ENCODE data around the gene ESCO1.
"Not testable (repeated sequence)": the region's sequence is repeated elsewhere in the genome, so short reads cannot be mapped to it uniquely, and the experiment has no call there.

ESCO1 gene

GRCh38 chr18:21600526-21601410 lies at the start of gene ESCO1:
ESCO1 (minus strand) TSS chr18:21600704; CDS start chr18:21574843, 25,861 bp downstream.
- peaks cover 8% of the 10 kb centered on the region for H3K36me3 Mint-ChIP-seq
- DNase-seq, result peak; percentile 96
- peak within 1 kb of the TSS; percentile 88 for H3K4me3 Mint-ChIP-seq
- H3K27me3 Mint-ChIP-seq, result peaks cover 9% of the 10 kb centered on the region
- H3K27ac Mint-ChIP-seq, result peak within 1 kb of the TSS; percentile 100
- CTCF ChIA-PET, result interaction anchor here (0.6 to 3.1 kb wide), 15 partner anchors 10 to 488 kb away, joined by 3 to 63 read pairs (median 3); partner anchors contain the start of genes ABHD3 and SNRPD1
- H3K4me1 Mint-ChIP-seq, result peaks cover 37% of the 10 kb centered on the region
- no peaks in the 10 kb centered on the region for H3K9me3 Mint-ChIP-seq

GRCh38 chr18:21640375-21640774 lies 39.9 kb upstream of the ESCO1 start:
- H3K4me1 Mint-ChIP-seq, DNase-seq, CTCF ChIA-PET, H3K27ac Mint-ChIP-seq, H3K9me3 Mint-ChIP-seq, H3K27me3 Mint-ChIP-seq, H3K4me3 Mint-ChIP-seq, H3K36me3 Mint-ChIP-seq: not testable (repeated sequence)

GRCh38 chr18:21638822-21639221 lies 38.3 kb upstream of the ESCO1 start:
- no peaks in the 10 kb centered on the region for H3K9me3 Mint-ChIP-seq
- peaks cover 14% of the 10 kb centered on the region for H3K36me3 Mint-ChIP-seq
- no peaks in the 10 kb centered on the region for H3K4me1 Mint-ChIP-seq
- CTCF ChIA-PET, result interaction anchor here (1.4 kb wide), 1 partner anchor 26 kb away, joined by 4 read pairs; no protein-coding TSS in a partner anchor
- H3K4me3 Mint-ChIP-seq, result no peak overlapping the region
- no peaks in the 10 kb centered on the region for H3K27me3 Mint-ChIP-seq
- no peak overlapping the region for H3K27ac Mint-ChIP-seq
- no peak for DNase-seq

- CTCF ChIA-PET, result no interaction called here
- Mint-ChIP-seq H3K9me3 (no peaks in the 10 kb centered on the region), H3K27me3 (no peaks in the 10 kb centered on the region), H3K36me3 (peaks cover 21% of the 10 kb centered on the region), H3K4me3 (no peak overlapping the region), H3K27ac (no peak overlapping the region), H3K4me1 (no peaks in the 10 kb centered on the region)
- DNase-seq, result no peak
Measured at GRCh38 chr18:21636769-21637168, 36.3 kb upstream of the ESCO1 start.

GRCh38 chr18:21634588-21635199 lies 34.2 kb upstream of the ESCO1 start:
- no peaks in the 10 kb centered on the region for H3K27me3 Mint-ChIP-seq
- CTCF ChIA-PET, result interaction anchor here (1.0 kb wide), 1 partner anchor 10 kb away, joined by 3 read pairs; no protein-coding TSS in a partner anchor
- H3K9me3 Mint-ChIP-seq, result no peaks in the 10 kb centered on the region
- DNase-seq, result no peak
- peaks cover 33% of the 10 kb centered on the region for H3K36me3 Mint-ChIP-seq
- H3K4me3 Mint-ChIP-seq, result no peak overlapping the region
- no peak overlapping the region for H3K27ac Mint-ChIP-seq
- H3K4me1 Mint-ChIP-seq, result no peaks in the 10 kb centered on the region

GRCh38 chr18:21632393-21632792 lies 31.9 kb upstream of the ESCO1 start:
- DNase-seq, result no peak
- peaks cover 49% of the 10 kb centered on the region for H3K36me3 Mint-ChIP-seq
- CTCF ChIA-PET, result no interaction called here
- peak overlapping the region; percentile 37 for H3K27ac Mint-ChIP-seq
- H3K9me3 Mint-ChIP-seq, result no peaks in the 10 kb centered on the region
- no peaks in the 10 kb centered on the region for H3K27me3 Mint-ChIP-seq
- H3K4me3 Mint-ChIP-seq, result no peak overlapping the region
- peaks cover 17% of the 10 kb centered on the region for H3K4me1 Mint-ChIP-seq

GRCh38 chr18:21629089-21629832 lies 28.8 kb upstream of the ESCO1 start:
- no peak overlapping the region for H3K4me3 Mint-ChIP-seq
- no peak for DNase-seq
- H3K27me3 Mint-ChIP-seq, result no peaks in the 10 kb centered on the region
- peak overlapping the region; percentile 0 for H3K27ac Mint-ChIP-seq
- peaks cover 18% of the 10 kb centered on the region for H3K4me1 Mint-ChIP-seq
- H3K9me3 Mint-ChIP-seq, result no peaks in the 10 kb centered on the region
- CTCF ChIA-PET, result interaction anchor here (1.0 kb wide), 2 partner anchors 24 to 28 kb away, joined by 3 read pairs; partner anchors contain the start of gene ESCO1
- peaks cover 50% of the 10 kb centered on the region for H3K36me3 Mint-ChIP-seq

- H3K27ac Mint-ChIP-seq, DNase-seq, CTCF ChIA-PET, H3K9me3 Mint-ChIP-seq, H3K4me3 Mint-ChIP-seq, H3K27me3 Mint-ChIP-seq: not testable (repeated sequence)
- Mint-ChIP-seq H3K4me1 (peaks cover 20% of the 10 kb centered on the region), H3K36me3 (peaks cover 33% of the 10 kb centered on the region)
Measured at GRCh38 chr18:21621640-21622039, 21.1 kb upstream of the ESCO1 start.

GRCh38 chr18:21612125-21613039 lies 11.9 kb upstream of the ESCO1 start, which contains the start of gene SNRPD1:
SNRPD1 (plus strand) TSS chr18:21612314; CDS start chr18:21612430, 116 bp downstream.
- H3K9me3 Mint-ChIP-seq, result peaks cover 2% of the 10 kb centered on the region
- H3K27me3 Mint-ChIP-seq, result no peaks in the 10 kb centered on the region
- H3K36me3 Mint-ChIP-seq, result peaks cover 31% of the 10 kb centered on the region
- DNase-seq, result peak; percentile 89
- CTCF ChIA-PET, result interaction anchor here (0.8 to 5.3 kb wide), 6 partner anchors 12 to 238 kb away, joined by 3 to 63 read pairs (median 4); partner anchors contain the start of gene ESCO1
- H3K4me1 Mint-ChIP-seq, result peaks cover 50% of the 10 kb centered on the region
- H3K27ac Mint-ChIP-seq, result peak within 1 kb of the TSS; percentile 99
- peak within 1 kb of the TSS; percentile 100 for H3K4me3 Mint-ChIP-seq

GRCh38 chr18:21611401-21612124 lies 11.1 kb upstream of the ESCO1 start:
- peak overlapping the region; percentile 100 for H3K4me3 Mint-ChIP-seq

GRCh38 chr18:21605213-21605612 lies 4.7 kb upstream of the ESCO1 start:
- Mint-ChIP-seq H3K9me3 (no peaks in the 10 kb centered on the region), H3K4me1 (peaks cover 14% of the 10 kb centered on the region), H3K27me3 (peaks cover 11% of the 10 kb centered on the region), H3K36me3 (peaks cover 4% of the 10 kb centered on the region), H3K4me3 (no peak overlapping the region), H3K27ac (no peak overlapping the region)
- CTCF ChIA-PET, result interaction anchor here (1.4 kb wide), 1 partner anchor 24 kb away, joined by 3 read pairs; no protein-coding TSS in a partner anchor
- no peak for DNase-seq

More at GRCh38 chr18:21611401-21612124, 11.1 kb upstream of the ESCO1 start:
- H3K27ac Mint-ChIP-seq, result peak overlapping the region; percentile 99
- peaks cover 42% of the 10 kb centered on the region for H3K4me1 Mint-ChIP-seq
- peaks cover 23% of the 10 kb centered on the region for H3K36me3 Mint-ChIP-seq
- DNase-seq, H3K9me3 Mint-ChIP-seq, H3K27me3 Mint-ChIP-seq: not testable (repeated sequence)
- CTCF ChIA-PET, result interaction anchor here (1.1 to 5.3 kb wide), 4 partner anchors 11 to 71 kb away, joined by 3 to 63 read pairs (median 4); partner anchors contain the start of gene ESCO1

- H3K36me3 Mint-ChIP-seq, result peaks cover 4% of the 10 kb centered on the region
- no peak overlapping the region for H3K4me3 Mint-ChIP-seq
- no peaks in the 10 kb centered on the region for H3K9me3 Mint-ChIP-seq
- no peak for DNase-seq
- CTCF ChIA-PET, result interaction anchor here (1.4 kb wide), 1 partner anchor 24 kb away, joined by 3 read pairs; no protein-coding TSS in a partner anchor
- peaks cover 13% of the 10 kb centered on the region for H3K27me3 Mint-ChIP-seq
- no peak overlapping the region for H3K27ac Mint-ChIP-seq
- peaks cover 14% of the 10 kb centered on the region for H3K4me1 Mint-ChIP-seq
Measured at GRCh38 chr18:21604671-21605070, 4.2 kb upstream of the ESCO1 start.
